WTC11 (cell line): Measurements from ENCODE around the gene LRRC51. TPM values are rescaled to one million over a fixed set of nuclear protein-coding genes. Genes with fewer than 3 reads are reported as not detected.
A peak's percentile ranks its signal among the peaks of the same experiment; 100 is the strongest.

Source experiments
- ATAC-seq: fragments of 200-7000 bp; cut with Tn5 transposase; 2 replicates; pipeline ENCODE4 v1.10.0; 2021; ENCODE audit warnings: mild to moderate bottlenecking, moderate library complexity
- CTCF ChIA-PET: fragments of 300-600 bp; sonication (Branson Sonifier 250); formaldehyde crosslinking; loops from one replicate; lab custom pipeline; 2021; ENCODE audit warnings: antibody characterized with exemption; lab: Charles Lee
- POLR2A ChIA-PET: fragments of 350-600 bp; sonication (Branson Sonifier 250); formaldehyde crosslinking; loops from one replicate; lab custom pipeline; 2021; ENCODE audit warnings: antibody characterized with exemption; lab: Charles Lee
- DNase-seq: peaks from one replicate; pipeline ENCODE4 v3.0.0; 2021; ENCODE audit warnings: low spot score
- H3K27ac Mint-ChIP-seq: 2 replicates; pipeline ENCODE4 v1.8.0; 2021; ENCODE audit warnings: mixed read lengths
- H3K27me3 Mint-ChIP-seq: 2 replicates; pipeline ENCODE4 v1.8.0; 2021; ENCODE audit warnings: low read depth, mild to moderate bottlenecking, moderate library complexity, mixed read lengths
- H3K36me3 Mint-ChIP-seq: 2 replicates; pipeline ENCODE4 v1.8.0; 2021; ENCODE audit warnings: mixed read lengths
- H3K4me1 Mint-ChIP-seq: 2 replicates; pipeline ENCODE4 v1.8.0; 2022; ENCODE audit warnings: mixed read lengths
- H3K4me3 Mint-ChIP-seq: 2 replicates; pipeline ENCODE4 v1.8.0; 2021; ENCODE audit warnings: mild to moderate bottlenecking, moderate library complexity, mixed read lengths
- H3K9me3 Mint-ChIP-seq: 2 replicates; pipeline ENCODE4 v1.8.0; 2021; ENCODE audit warnings: mixed read lengths
- AFF4 ChIP-seq: sonication (generic); formaldehyde crosslinking; IDR thresholded peaks from 2 replicates; pipeline ENCODE4 v1.8.1; 2023; ENCODE audit warnings: mild to moderate bottlenecking, missing genetic modification reagents, borderline replicate concordance
- ELF4 ChIP-seq: sonication (generic); formaldehyde crosslinking; IDR thresholded peaks from 2 replicates; pipeline ENCODE4 v1.8.1; 2022; ENCODE audit warnings: low read depth, mild to moderate bottlenecking, moderate library complexity, missing genetic modification reagents
- ERG ChIP-seq: fragments of 250-450 bp; sonication (Bioruptor Pico); IDR thresholded peaks from 2 replicates; pipeline ENCODE4 v1.8.0; 2021; ENCODE audit warnings: mild to moderate bottlenecking
- FOXP4 ChIP-seq: sonication (generic); formaldehyde crosslinking; IDR thresholded peaks from 2 replicates; pipeline ENCODE4 v1.8.0; 2022; ENCODE audit warnings: mild to moderate bottlenecking, missing genetic modification reagents
- GABPB1 ChIP-seq: sonication (generic); formaldehyde crosslinking; IDR thresholded peaks from 2 replicates; pipeline ENCODE4 v1.8.1; 2023; ENCODE audit warnings: mild to moderate bottlenecking, missing genetic modification reagents
- MAX ChIP-seq: sonication (generic); formaldehyde crosslinking; IDR thresholded peaks from 2 replicates; pipeline ENCODE4 v1.8.0; 2022; ENCODE audit warnings: mild to moderate bottlenecking, missing genetic modification reagents
- NFYB ChIP-seq: sonication (generic); formaldehyde crosslinking; conservative IDR thresholded peaks from 2 replicates; pipeline ENCODE4 v1.8.0; 2022; ENCODE audit warnings: low read depth, missing genetic modification reagents
- PRDM15 ChIP-seq: sonication (generic); formaldehyde crosslinking; IDR thresholded peaks from 2 replicates; pipeline ENCODE4 v1.8.0; 2022; ENCODE audit warnings: missing genetic modification reagents
- SP1 ChIP-seq: sonication (generic); formaldehyde crosslinking; conservative IDR thresholded peaks from 2 replicates; pipeline ENCODE4 v1.8.1; 2022; ENCODE audit warnings: missing genetic modification reagents
- TEAD4 ChIP-seq: sonication (generic); formaldehyde crosslinking; IDR thresholded peaks from 2 replicates; pipeline ENCODE4 v1.8.0; 2022; ENCODE audit warnings: mild to moderate bottlenecking, missing genetic modification reagents
- USF2 ChIP-seq: sonication (generic); formaldehyde crosslinking; IDR thresholded peaks from 2 replicates; pipeline ENCODE4 v1.8.1; 2023; ENCODE audit warnings: mild to moderate bottlenecking, missing genetic modification reagents, moderate library complexity
- ZBTB21 ChIP-seq: sonication (generic); formaldehyde crosslinking; IDR thresholded peaks from 2 replicates; pipeline ENCODE4 v1.8.1; 2023; ENCODE audit warnings: mild to moderate bottlenecking, missing genetic modification reagents, borderline replicate concordance
- ZNF219 ChIP-seq: sonication (generic); formaldehyde crosslinking; IDR thresholded peaks from 2 replicates; pipeline ENCODE4 v1.8.0; 2023; ENCODE audit warnings: missing genetic modification reagents, mild to moderate bottlenecking, borderline replicate concordance
- ZNF263 ChIP-seq: sonication (generic); formaldehyde crosslinking; IDR thresholded peaks from 2 replicates; pipeline ENCODE4 v1.8.1; 2022; ENCODE audit warnings: low read depth, mild to moderate bottlenecking, moderate library complexity, missing genetic modification reagents
- ZNF532 ChIP-seq: fragments of 250-450 bp; sonication (Bioruptor Pico); IDR thresholded peaks from 2 replicates; pipeline ENCODE4 v1.9.0; 2021; ENCODE audit warnings: mild to moderate bottlenecking, borderline replicate concordance
- total RNA-seq: library from RNA; stranded (reverse); gene quantifications from 3 replicates; pipeline ENCODE4 v1.2.3, GENCODE V29; 2021

The LRRC51 gene
- total RNA-seq, 1 experiment from 2014 or later = 5.3 TPM

GRCh38 chr11:72078477-72078876 is 2.2 kb upstream of the LRRC51 start (continued):
- TF ChIP-seq FOXP4 (CRISPR knock-in tag) = no peak
- TF ChIP-seq ELF4 (CRISPR knock-in tag) = no peak

- Mint-ChIP-seq H3K27ac (peak overlapping the region; percentile 93), H3K4me1 (peaks cover 21% of the 10 kb centered on the region), H3K27me3 (no peaks in the 10 kb centered on the region), H3K4me3 (peak overlapping the region; percentile 84), H3K36me3 (peaks cover 4% of the 10 kb centered on the region; the same call in 1 of the 2 replicates), H3K9me3 (no peaks in the 10 kb centered on the region)
- POLR2A ChIA-PET = no interaction called here
- no peak for DNase-seq
- CTCF ChIA-PET = interaction anchor here (0.8 to 1.0 kb wide), 2 partner anchors 11 to 55 kb away, joined by 4 to 8 read pairs; no protein-coding TSS in a partner anchor
- no peak for ATAC-seq
- TF ChIP-seq TEAD4 (no peak), MAX (CRISPR knock-in tag) (no peak), NFYB (no peak)
Measured at GRCh38 chr11:72079819-72080325, 778 bp upstream of the LRRC51 start.

- Mint-ChIP-seq H3K27ac (peak overlapping the region; percentile 100), H3K9me3 (no peaks in the 10 kb centered on the region), H3K36me3 (peaks cover 6% of the 10 kb centered on the region; the same call in 1 of the 2 replicates), H3K4me3 (peak overlapping the region; percentile 84), H3K4me1 (peaks cover 17% of the 10 kb centered on the region)
- DNase-seq (no peak), ATAC-seq (no peak)
- CTCF ChIA-PET = interaction anchor here (0.9 to 2.5 kb wide), 3 partner anchors 10 to 56 kb away, joined by 3 to 21 read pairs (median 13); no protein-coding TSS in a partner anchor
- TF ChIP-seq ZNF263 = no peak
- TF ChIP-seq SP1 (CRISPR knock-in tag) = no peak
- TF ChIP-seq ZNF532 (CRISPR knock-in tag) = no peak
- TF ChIP-seq USF2 (CRISPR knock-in tag) = no peak
- no peak for TF ChIP-seq ERG (CRISPR knock-in tag)
- no peak for TF ChIP-seq GABPB1 (CRISPR knock-in tag)
- TF ChIP-seq ZBTB21 (CRISPR knock-in tag) = no peak
- TF ChIP-seq AFF4 (CRISPR knock-in tag) = no peak
- TF ChIP-seq ZNF219 = no peak
- no peak for TF ChIP-seq PRDM15 (CRISPR knock-in tag)
- TF ChIP-seq, all 79 proteins: peak for 0
- H3K27me3 Mint-ChIP-seq = no peaks in the 10 kb centered on the region
- POLR2A ChIA-PET = interaction anchor here (0.9 kb wide), 1 partner anchor 30 kb away, joined by 3 read pairs; no protein-coding TSS in a partner anchor
Measured at GRCh38 chr11:72081184-72081644, 564 bp downstream of the LRRC51 start.
